H9 (cell line): ENCODE measurements around the gene EXOC3. TPM values are rescaled to one million over a fixed set of nuclear protein-coding genes. Genes with fewer than 3 reads are reported as not detected.
"Not testable (repeated sequence)": the region's sequence is repeated elsewhere in the genome, so short reads cannot be mapped to it uniquely, and the experiment has no call there.

ENCODE experiments used
- DNase-seq: peaks from one replicate; pipeline ENCODE4 v3.0.0-alpha.2; 2017
- H2AFZ ChIP-seq: one replicate; pipeline ENCODE4 v1.6.1; 2013; ENCODE audit warnings: mild to moderate bottlenecking, low read length, control low read depth, moderate library complexity
- H2AK5ac ChIP-seq: 2 replicates; pipeline ENCODE4 v1.6.1; 2013; ENCODE audit warnings: low read length, control low read depth, mixed read lengths; ENCODE audit not compliant: insufficient read length
- H2BK120ac ChIP-seq: one replicate; pipeline ENCODE4 v1.6.1; 2013; ENCODE audit warnings: low read depth, mild to moderate bottlenecking, low read length, control low read depth, inconsistent platforms; ENCODE audit not compliant: poor library complexity, severe bottlenecking
- H2BK12ac ChIP-seq: 2 replicates; pipeline ENCODE4 v1.6.1; 2013; ENCODE audit warnings: low read length, control low read depth, mixed read lengths, low read depth; ENCODE audit not compliant: insufficient read length
- H2BK15ac ChIP-seq: 2 replicates; pipeline ENCODE4 v1.6.1; 2013; ENCODE audit warnings: low read depth, low read length, control low read depth
- H2BK20ac ChIP-seq: one replicate; pipeline ENCODE4 v1.6.1; 2013; ENCODE audit warnings: low read depth, mild to moderate bottlenecking, low read length, control low read depth, inconsistent platforms; ENCODE audit not compliant: poor library complexity, severe bottlenecking
- H2BK5ac ChIP-seq: 2 replicates; pipeline ENCODE4 v1.6.1; 2013; ENCODE audit warnings: low read length, control low read depth, mixed read lengths; ENCODE audit not compliant: insufficient read length
- H3K14ac ChIP-seq: 2 replicates; pipeline ENCODE4 v1.6.1; 2013; ENCODE audit warnings: low read length, control low read depth; ENCODE audit not compliant: insufficient read depth
- H3K18ac ChIP-seq: 2 replicates; pipeline ENCODE4 v1.6.1; 2013; ENCODE audit warnings: low read depth, mild to moderate bottlenecking, mixed read lengths, low read length, control low read depth; ENCODE audit not compliant: insufficient read length
- H3K23ac ChIP-seq: 2 replicates; pipeline ENCODE4 v1.6.1; 2013; ENCODE audit warnings: low read length, control low read depth, mixed read lengths, low read depth; ENCODE audit not compliant: insufficient read length
- H3K23me2 ChIP-seq: 2 replicates; pipeline ENCODE4 v1.6.1; 2013; ENCODE audit warnings: low read depth, mild to moderate bottlenecking, mixed read lengths, low read length, control low read depth; ENCODE audit not compliant: insufficient read length, poor library complexity, severe bottlenecking
- H3K27ac ChIP-seq: 2 replicates; pipeline ENCODE4 v1.5.1; 2013; ENCODE audit warnings: low read length, control low read depth, mixed read lengths, low read depth; ENCODE audit not compliant: insufficient read length
- H3K27me3 ChIP-seq: 2 replicates; pipeline ENCODE4 v1.6.1; 2013; ENCODE audit warnings: low read length, control low read depth, inconsistent platforms; ENCODE audit not compliant: insufficient read depth
- H3K4ac ChIP-seq: 2 replicates; pipeline ENCODE4 v1.6.1; 2013; ENCODE audit warnings: low read depth, mild to moderate bottlenecking, control low read depth, inconsistent platforms, low read length, moderate library complexity
- H3K4me1 ChIP-seq: 2 replicates; pipeline ENCODE4 v1.6.1; 2013; ENCODE audit warnings: low read length, control low read depth, inconsistent platforms; ENCODE audit not compliant: insufficient read depth
- H3K4me2 ChIP-seq: 2 replicates; pipeline ENCODE4 v1.6.1; 2013; ENCODE audit warnings: low read length, control low read depth, mixed read lengths; ENCODE audit not compliant: insufficient read length, insufficient read depth
- H3K56ac ChIP-seq: 2 replicates; pipeline ENCODE4 v1.6.1; 2013; ENCODE audit warnings: low read depth, mild to moderate bottlenecking, mixed read lengths, low read length, control low read depth; ENCODE audit not compliant: insufficient read length
- H3K79me1 ChIP-seq: 2 replicates; pipeline ENCODE4 v1.6.1; 2013; ENCODE audit warnings: low read depth, mild to moderate bottlenecking, moderate library complexity, low read length, control low read depth, inconsistent platforms; ENCODE audit not compliant: insufficient read depth, poor library complexity, severe bottlenecking
- H3K79me2 ChIP-seq: 2 replicates; pipeline ENCODE4 v1.6.1; 2013; ENCODE audit warnings: low read length, control low read depth, inconsistent platforms; ENCODE audit not compliant: insufficient read depth
- H3K9ac ChIP-seq: 2 replicates; pipeline ENCODE4 v1.6.1; 2013; ENCODE audit warnings: low read length, control low read depth, mixed read lengths; ENCODE audit not compliant: insufficient read length; ENCODE audit errors: extremely low read depth
- H3K9me3 ChIP-seq: one replicate; pipeline ENCODE4 v1.6.1; 2013; ENCODE audit warnings: low read depth, low read length, inconsistent platforms; ENCODE audit not compliant: control insufficient read depth
- H3T11ph ChIP-seq: one replicate; pipeline ENCODE4 v1.6.1; 2013; ENCODE audit warnings: mild to moderate bottlenecking, low read length, control low read depth, inconsistent platforms
- H4K20me1 ChIP-seq: one replicate; pipeline ENCODE4 v1.6.1; 2013; ENCODE audit not compliant: control insufficient read depth, insufficient read length, insufficient read depth
- H4K5ac ChIP-seq: 2 replicates; pipeline ENCODE4 v1.6.1; 2013; ENCODE audit warnings: low read depth, mild to moderate bottlenecking, mixed read lengths, low read length, control low read depth; ENCODE audit not compliant: insufficient read length
- H4K8ac ChIP-seq: replicated peaks from 2 replicates; pipeline ENCODE4 v1.6.1; 2013; ENCODE audit warnings: low read length, control low read depth, mixed read lengths, low read depth; ENCODE audit not compliant: insufficient read length
- H4K91ac ChIP-seq: 2 replicates; pipeline ENCODE4 v1.6.1; 2013; ENCODE audit warnings: low read depth, mild to moderate bottlenecking, moderate library complexity, mixed read lengths, low read length, control low read depth; ENCODE audit not compliant: insufficient read length
- H3K27ac Mint-ChIP-seq, 3 experiments: 2 replicates in 2 of 3; 3 replicates in 1 of 3; pipeline ENCODE4 v1.8.0; 2020 to 2021; ENCODE audit warnings: mixed read lengths in 3 of 3, mild to moderate bottlenecking in 1 of 3, moderate library complexity in 1 of 3
- H3K27me3 Mint-ChIP-seq: 2 replicates; pipeline ENCODE4 v1.8.0; 2021; ENCODE audit warnings: low read depth, mild to moderate bottlenecking, moderate library complexity, mixed read lengths
- H3K36me3 Mint-ChIP-seq, 3 experiments: 2 replicates in 2 of 3; 3 replicates in 1 of 3; pipeline ENCODE4 v1.8.0; 2020 to 2021; ENCODE audit warnings: low read depth in 3 of 3, mixed read lengths in 3 of 3; ENCODE audit not compliant: insufficient read depth in 1 of 3
- H3K4me1 Mint-ChIP-seq, 2 experiments: 2 replicates each; pipeline ENCODE4 v1.8.0; 2020; ENCODE audit warnings: mixed read lengths in 2 of 2
- H3K4me3 Mint-ChIP-seq, 2 experiments: 2 replicates in 1 of 2; 3 replicates in 1 of 2; pipeline ENCODE4 v1.8.0; 2020 to 2021; ENCODE audit warnings: mild to moderate bottlenecking in 2 of 2, mixed read lengths in 2 of 2, moderate library complexity in 1 of 2
- H3K9me3 Mint-ChIP-seq, 2 experiments: 2 replicates in 1 of 2; 3 replicates in 1 of 2; pipeline ENCODE4 v1.8.0; 2020; ENCODE audit warnings: mild to moderate bottlenecking in 2 of 2, mixed read lengths in 2 of 2, moderate library complexity in 1 of 2
- WGBS: extraction: QIAGEN DNeasy Blood & Tissue Kit; methylation state at CpG from one replicate; pipeline ENCODE4 v1.1.7; 2013; ENCODE audit warnings: missing lambda C conversion rate, low lambda C conversion rate, mixed read lengths; ENCODE audit not compliant: insufficient read length; ENCODE audit errors: extremely low coverage; 5-methylcytosine and 5-hydroxymethylcytosine counted together
- total RNA-seq: library from RNA; stranded (reverse); gene quantifications from 2 replicates; pipeline ENCODE4 v1.2.1, GENCODE V29; 2021
- TF ChIP-seq, protein P1 (sequence below): fragments of 200-600 bp; sonication (generic); conservative IDR thresholded peaks from 3 replicates; pipeline ENCODE4 v1.8.0; 2021; ENCODE audit warnings: antibody characterized with exemption, mild to moderate bottlenecking

EXOC3 gene
- total RNA-seq, 1 experiment from 2014 or later = 36.7 TPM

DNA sequence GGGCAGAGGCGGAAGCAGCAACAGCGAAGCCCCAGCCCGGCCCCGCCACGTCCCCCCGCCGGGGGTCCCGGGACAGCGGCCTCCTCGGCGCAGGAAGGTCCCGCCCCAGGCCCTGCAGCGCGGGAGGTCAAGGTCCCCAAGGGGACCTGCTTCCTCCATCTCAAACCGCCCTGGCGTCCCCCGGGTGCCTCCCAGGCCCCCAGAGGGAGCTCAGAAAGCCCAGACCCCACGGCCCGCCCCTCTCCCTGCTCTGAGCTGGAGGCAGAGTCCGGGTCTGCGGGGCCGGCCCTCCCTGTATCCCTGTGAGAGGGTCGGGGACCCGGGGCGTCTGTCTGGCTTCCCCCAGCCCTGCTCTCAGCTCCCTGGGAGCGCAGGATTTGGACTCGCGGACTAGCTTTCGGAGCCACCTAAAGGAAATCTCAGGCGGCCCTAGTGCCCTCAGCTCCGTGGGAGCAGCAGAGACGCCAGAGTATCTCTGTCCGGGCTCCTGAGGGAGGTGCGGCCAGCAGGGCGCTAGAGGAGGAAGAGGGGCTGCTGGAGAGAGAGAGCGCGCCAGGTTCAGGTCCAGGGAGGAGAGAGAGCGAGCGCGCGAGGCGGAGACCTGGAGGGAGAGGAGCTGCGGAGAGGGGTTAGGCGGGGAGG, 30.7 kb downstream of the EXOC3 start:
- Histone ChIP-seq H3K23ac (no peak overlapping the region), H3K14ac (no peak overlapping the region), H2BK15ac (no peak overlapping the region), H4K20me1 (no peaks in the 10 kb centered on the region), H3K23me2 (peaks cover 16% of the 10 kb centered on the region), H2BK20ac (no peak overlapping the region), H3K79me1 (no peaks in the 10 kb centered on the region), H2BK12ac (no peak overlapping the region), H3K4me1 (no peaks in the 10 kb centered on the region), H4K8ac (no peak overlapping the region), H3K9me3 (no peaks in the 10 kb centered on the region), H4K91ac (no peak overlapping the region), H4K5ac (no peak overlapping the region), H3K79me2 (no peaks in the 10 kb centered on the region), H3K4ac (no peak overlapping the region), H3K56ac (no peak overlapping the region), H2AFZ (no peak overlapping the region), H3K9ac (no peak overlapping the region), H2BK120ac (no peak overlapping the region), H3K27me3 (peaks cover 25% of the 10 kb centered on the region; the same call in 1 of the 2 replicates), H3K27ac (no peak overlapping the region), H2AK5ac (no peak overlapping the region), H3T11ph (no peak overlapping the region), H2BK5ac (no peak overlapping the region), H3K4me2 (peak overlapping the region; percentile 63), H3K18ac (no peak overlapping the region)
- DNase-seq = no peak
- Mint-ChIP-seq H3K27ac (no peak overlapping the region), H3K9me3 (no peaks in the 10 kb centered on the region), H3K27me3 (peaks cover 45% of the 10 kb centered on the region), H3K4me1 (peaks cover 7 to 11% of the 10 kb centered on the region in 2 experiments), H3K36me3 (peaks cover 0 to 6% (median 0%) of the 10 kb centered on the region in 3 experiments; a peak in 2 of 7 replicates), H3K4me3 (peak overlapping the region; percentile 66 to 88)
- no CpG with 5 or more reads among the region's 44 CpGs for WGBS
- TF ChIP-seq, protein P1, sequence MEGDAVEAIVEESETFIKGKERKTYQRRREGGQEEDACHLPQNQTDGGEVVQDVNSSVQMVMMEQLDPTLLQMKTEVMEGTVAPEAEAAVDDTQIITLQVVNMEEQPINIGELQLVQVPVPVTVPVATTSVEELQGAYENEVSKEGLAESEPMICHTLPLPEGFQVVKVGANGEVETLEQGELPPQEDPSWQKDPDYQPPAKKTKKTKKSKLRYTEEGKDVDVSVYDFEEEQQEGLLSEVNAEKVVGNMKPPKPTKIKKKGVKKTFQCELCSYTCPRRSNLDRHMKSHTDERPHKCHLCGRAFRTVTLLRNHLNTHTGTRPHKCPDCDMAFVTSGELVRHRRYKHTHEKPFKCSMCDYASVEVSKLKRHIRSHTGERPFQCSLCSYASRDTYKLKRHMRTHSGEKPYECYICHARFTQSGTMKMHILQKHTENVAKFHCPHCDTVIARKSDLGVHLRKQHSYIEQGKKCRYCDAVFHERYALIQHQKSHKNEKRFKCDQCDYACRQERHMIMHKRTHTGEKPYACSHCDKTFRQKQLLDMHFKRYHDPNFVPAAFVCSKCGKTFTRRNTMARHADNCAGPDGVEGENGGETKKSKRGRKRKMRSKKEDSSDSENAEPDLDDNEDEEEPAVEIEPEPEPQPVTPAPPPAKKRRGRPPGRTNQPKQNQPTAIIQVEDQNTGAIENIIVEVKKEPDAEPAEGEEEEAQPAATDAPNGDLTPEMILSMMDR = no peak

DNA sequence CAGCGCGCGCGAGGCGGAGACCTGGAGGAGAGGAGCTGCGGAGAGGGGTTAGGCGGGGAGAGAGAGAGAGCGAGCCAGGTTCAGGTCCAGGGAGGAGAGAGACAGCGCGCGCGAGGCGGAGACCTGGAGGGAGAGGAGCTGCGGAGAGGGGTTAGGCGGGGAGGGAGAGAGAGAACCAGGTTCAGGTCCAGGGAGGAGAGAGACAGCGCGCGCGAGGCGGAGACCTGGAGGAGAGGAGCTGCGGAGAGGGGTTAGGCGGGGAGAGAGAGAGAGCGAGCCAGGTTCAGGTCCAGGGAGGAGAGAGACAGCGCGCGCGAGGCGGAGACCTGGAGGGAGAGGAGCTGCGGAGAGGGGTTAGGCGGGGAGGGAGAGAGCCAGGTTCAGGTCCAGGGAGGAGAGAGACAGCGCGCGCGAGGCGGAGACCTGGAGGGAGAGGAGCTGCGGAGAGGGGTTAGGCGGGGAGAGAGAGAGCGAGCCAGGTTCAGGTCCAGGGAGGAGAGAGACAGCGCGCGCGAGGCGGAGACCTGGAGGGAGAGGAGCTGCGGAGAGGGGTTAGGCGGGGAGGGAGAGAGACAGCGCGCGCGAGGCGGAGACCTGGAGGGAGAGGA, 31.4 kb downstream of the EXOC3 start:
- H2BK120ac ChIP-seq, H3T11ph ChIP-seq, H3K79me2 ChIP-seq, H3K14ac ChIP-seq, H2BK12ac ChIP-seq, H3K9me3 ChIP-seq, H2BK15ac ChIP-seq, H3K27ac Mint-ChIP-seq, H3K23ac ChIP-seq, H3K56ac ChIP-seq, H3K36me3 Mint-ChIP-seq, H2AK5ac ChIP-seq, H2AFZ ChIP-seq, H3K79me1 ChIP-seq, H3K9me3 Mint-ChIP-seq, DNase-seq, H3K9ac ChIP-seq, H2BK5ac ChIP-seq, H3K4me1 ChIP-seq, H3K27ac ChIP-seq, H3K18ac ChIP-seq, H4K20me1 ChIP-seq, H4K91ac ChIP-seq, H2BK20ac ChIP-seq, H3K4ac ChIP-seq, H4K5ac ChIP-seq, H4K8ac ChIP-seq: not testable (repeated sequence)
- H3K27me3 Mint-ChIP-seq = peaks cover 45% of the 10 kb centered on the region
- H3K27me3 ChIP-seq = peaks cover 25% of the 10 kb centered on the region; the same call in 1 of the 2 replicates
- no CpG with 5 or more reads among the region's 50 CpGs for WGBS
- H3K23me2 ChIP-seq = peaks cover 16% of the 10 kb centered on the region
- H3K4me1 Mint-ChIP-seq = peaks cover 7 to 11% of the 10 kb centered on the region in 2 experiments
- peak overlapping the region; percentile 66 to 88 for H3K4me3 Mint-ChIP-seq
- peak overlapping the region; percentile 63 for H3K4me2 ChIP-seq
